HG02938 (cell line): ENCODE measurements around the gene OOSP4A.

Experiments used
- ATAC-seq: cut with Tn5 transposase; IDR thresholded peaks from one replicate; pipeline ENCODE4 v1.9.1; 2021; ENCODE audit warnings: mild to moderate bottlenecking, moderate library complexity; ENCODE audit not compliant: unreplicated experiment

OOSP4A gene

DNA sequence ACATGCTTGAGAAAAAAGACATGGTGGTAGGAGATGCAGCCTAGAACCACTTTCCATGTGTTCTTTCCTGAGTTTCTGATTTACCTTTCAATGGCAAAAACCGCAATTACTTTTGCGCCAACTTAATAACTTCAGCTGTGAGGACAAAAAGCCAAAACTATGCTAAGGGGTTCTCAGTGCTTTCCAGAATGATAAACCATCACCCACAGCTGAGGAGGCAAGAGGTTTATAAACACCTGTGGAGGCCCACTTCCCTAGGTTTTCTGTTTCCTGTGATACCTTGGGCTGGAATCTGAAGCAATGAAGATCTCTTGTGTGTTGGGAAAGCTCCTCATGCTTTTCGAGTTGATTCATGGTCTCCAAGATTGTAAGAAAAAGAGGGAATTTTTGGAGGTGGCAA is at the start of gene OOSP4A:
TSS of gene OOSP4A (plus strand) at position 301 of the 400 bp plus-strand sequence. CDS start at position 301, 0 bp downstream.
- no peak for ATAC-seq

DNA sequence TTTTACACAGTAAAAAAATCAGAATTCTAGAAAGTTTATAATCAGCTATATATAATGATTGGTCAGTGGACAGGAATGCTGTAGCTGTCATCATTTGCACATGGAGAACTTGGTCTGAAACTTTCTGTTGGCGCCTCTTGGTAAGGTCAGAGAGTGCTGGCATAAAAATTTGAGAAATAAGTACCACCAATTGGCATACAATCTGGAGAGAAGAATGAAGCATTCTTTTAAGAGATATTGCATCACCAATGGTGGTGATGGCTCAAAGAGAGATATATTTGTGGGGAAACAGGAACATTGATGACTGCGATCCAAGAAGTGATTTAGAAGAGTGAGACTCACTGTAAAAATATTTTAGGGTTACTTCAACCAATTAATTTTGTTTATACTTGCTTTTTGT is 45.4 kb upstream of the OOSP4A start:
- ATAC-seq, result no peak

GRCh38 chr11:59918987-59919589 is 44.7 kb upstream of the OOSP4A start:
- ATAC-seq, result no peak

DNA sequence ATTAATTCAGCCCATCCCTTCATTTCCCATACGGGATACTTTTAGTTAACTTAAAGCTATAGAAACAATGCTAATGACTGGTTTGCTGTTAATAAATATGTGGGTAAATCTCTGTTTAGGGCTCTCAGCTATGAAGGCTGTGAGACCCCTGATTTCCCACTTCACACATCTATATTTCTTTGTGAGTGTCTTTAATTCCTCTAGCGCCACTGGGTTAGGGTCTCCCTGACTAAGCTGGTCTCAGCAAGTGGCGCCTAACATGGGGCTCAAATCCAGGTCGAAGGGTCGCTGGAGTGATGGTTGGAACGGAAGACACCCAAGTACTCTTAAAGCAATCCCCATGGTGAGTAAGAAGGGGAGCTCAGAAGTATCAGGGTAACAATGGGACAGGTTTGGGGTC is 40.0 kb upstream of the OOSP4A start:
- ATAC-seq, result no peak

GRCh38 chr11:59931688-59932087 is 32.1 kb upstream of the OOSP4A start:
- ATAC-seq, result no peak

DNA sequence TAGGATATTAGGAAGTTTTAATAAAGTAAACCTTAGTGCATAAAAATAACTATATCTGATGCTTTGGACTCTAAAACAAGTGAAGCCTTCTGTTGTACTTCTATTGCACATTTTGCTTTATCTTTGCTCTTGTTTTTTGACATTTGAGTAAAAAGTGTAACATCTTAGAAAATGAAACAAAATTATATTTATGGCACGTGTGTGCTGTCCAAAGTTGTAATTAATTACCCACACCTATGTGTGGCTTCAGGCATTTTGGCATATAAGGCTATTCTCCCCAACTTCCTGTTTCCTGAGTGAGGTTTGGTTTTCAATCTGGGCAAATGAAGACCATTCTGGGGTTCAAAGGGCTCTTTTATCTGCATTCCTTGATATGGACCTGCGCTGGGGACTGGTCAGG is 25.7 kb upstream of the OOSP4A start, which contains the start of gene OOSP1:
TSS of gene OOSP1 (plus strand) at position 301 of the 400 bp plus-strand sequence. CDS start at position 324, 23 bp downstream.
- ATAC-seq, result no peak

- ATAC-seq, result no peak
Measured at GRCh38 chr11:59938718-59939117, 25.1 kb upstream of the OOSP4A start.

DNA sequence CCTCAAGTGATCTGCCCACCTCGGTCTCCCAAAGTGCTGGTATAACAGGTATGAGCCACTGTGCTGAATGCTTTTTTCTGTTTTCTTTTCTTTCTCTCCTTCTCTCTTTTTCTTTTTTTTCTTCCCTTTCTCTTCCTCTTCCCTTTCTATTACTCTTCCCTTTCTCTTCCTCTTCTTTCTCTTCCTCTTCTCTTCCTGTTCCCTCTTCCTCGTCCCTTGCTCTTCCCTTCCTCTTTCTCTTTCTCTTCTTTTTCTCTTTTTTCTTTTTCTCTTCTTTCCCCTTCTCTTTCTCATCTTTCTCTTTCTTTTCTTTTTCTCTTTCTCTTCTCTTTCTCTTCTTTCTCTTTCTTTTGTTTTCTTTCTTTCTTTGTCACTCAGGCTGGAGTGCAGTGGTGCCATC is 24.4 kb upstream of the OOSP4A start:
- ATAC-seq, result no peak

GRCh38 chr11:59941091-59941490 is 22.7 kb upstream of the OOSP4A start:
- ATAC-seq, result no peak

DNA sequence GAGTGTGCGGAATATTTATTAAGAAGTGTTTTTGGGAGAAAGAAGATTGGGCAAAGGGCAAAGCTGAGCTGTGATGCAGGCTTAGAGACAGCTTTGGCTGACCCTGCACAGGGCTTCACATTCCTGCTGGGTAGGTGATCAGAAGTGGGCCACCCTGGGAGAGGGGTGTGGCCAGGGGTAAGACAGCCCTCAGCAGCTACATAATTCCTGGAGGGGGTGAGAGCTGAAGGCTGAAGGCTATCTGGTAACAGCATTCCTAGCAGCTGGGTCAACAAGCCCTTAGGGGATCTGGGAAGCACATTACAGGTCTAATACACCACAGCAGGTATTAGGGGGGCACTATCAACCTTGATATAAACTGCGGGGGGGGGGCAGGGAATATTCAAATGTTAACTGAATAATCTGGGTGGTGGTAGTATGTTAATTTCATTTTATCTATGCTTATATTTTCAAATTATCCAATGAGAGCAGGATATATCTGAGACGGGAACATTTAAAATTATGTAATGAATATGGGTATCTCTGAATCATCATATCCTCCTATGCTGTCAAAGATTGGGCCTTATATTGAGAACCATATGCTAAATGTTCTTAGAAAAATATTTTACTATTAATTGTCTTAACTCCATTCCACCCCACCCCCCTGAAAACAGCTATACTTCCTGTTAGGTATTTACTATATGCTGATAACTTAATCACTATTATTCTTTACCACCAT is 19.7 kb upstream of the OOSP4A start:
- no peak for ATAC-seq

GRCh38 chr11:59944720-59945119 is 19.1 kb upstream of the OOSP4A start:
- ATAC-seq, result no peak

DNA sequence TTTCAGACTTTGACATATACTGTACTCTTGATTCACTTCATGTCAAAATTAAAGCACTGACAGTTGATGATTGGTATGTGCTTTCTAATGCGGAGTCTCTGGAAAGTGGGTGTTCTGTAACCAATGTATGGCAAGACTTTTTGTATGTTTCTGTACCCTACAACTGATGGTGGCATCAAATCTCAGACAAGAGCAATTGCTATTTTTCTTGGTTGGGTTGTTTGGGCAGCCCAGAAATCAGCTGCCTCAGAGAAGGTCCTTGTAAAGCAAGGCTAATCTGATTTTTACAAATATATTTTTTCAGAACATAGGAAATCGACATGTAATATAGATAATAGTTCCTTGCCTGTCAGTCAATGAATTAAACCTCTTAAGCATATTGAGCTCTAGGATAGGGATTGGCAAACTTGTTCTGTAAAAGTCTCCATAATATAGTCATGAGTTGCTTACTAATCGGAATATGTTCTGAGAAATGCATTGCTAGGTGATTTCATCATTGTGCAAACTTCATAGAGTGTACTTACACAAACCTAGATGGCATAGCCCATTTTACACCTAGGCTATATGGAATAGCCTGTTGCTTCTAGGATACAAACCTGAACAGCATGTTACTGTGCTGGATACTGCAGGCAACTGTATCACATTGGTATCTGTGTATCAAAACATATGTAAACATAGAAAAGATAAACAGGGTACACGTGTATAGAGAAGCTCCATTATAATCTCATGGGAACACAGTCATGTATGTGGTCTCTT is 10.2 kb upstream of the OOSP4A start:
- no peak for ATAC-seq

DNA sequence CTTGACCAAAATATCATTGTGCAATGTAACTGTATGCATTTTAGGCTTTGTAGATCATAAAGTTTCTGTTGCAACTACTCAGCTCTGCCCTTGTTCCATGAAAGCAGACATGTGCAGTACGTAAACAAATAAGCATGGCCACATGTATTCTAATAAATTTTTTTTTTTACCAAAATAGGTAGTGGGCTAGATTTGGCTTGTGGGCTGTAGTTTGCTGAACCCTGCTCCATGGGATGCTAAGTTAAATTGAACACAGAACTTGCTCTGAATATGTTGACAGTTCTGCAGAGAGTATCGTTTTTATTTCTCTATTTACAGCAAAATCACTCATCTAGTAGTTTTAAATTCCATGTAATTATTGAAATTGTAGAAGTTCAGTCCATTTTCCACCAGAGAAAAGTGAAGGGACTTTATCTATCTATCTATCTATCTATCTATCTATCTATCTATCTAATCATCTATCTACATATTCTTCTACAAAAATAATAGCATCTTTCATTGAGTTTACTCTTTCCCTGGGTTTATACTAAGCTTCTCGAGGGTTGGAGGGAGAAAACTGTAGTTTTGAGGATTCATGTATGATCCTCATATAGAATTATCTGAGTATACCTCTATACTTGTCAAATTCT is 9.5 kb upstream of the OOSP4A start:
- no peak for ATAC-seq

DNA sequence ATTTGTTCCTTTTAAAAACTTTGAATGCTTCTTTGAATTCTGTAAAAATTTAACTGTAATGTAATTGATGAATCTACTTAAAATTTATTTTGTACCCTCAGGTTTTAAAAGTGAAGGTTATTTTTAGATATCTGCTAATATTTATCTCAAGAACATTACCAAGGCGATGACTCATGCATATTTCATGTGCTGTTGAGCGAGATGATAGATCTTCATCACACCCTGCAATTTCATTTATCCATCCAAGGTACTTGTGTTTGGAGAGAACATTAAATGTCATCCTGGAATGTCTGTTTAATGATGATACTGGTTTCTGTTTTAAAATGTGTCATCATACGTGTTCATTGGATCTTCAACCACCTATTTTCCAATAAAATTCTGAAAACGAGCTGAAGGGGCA is 6.7 kb upstream of the OOSP4A start:
- no peak for ATAC-seq

GRCh38 chr11:59960502-59961381 is 3.1 kb upstream of the OOSP4A start:
- ATAC-seq, result no peak

DNA sequence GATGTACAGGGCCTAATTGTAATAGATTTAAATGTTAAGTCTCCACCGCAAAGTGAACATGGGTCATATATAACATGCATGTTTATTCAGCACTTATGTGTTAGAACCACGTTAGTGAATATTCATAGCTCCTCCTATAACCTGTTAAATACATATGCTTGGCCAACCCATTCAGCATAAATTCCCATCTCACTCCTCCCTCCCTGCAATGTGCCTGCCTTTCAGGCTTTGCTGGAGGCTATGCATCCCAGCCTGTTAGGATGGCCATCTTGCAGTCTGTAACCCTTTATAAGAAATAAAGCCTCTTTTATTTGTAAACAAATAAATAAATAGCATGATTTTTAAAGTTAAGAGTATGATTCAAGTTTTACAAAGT is 1.7 kb upstream of the OOSP4A start:
- ATAC-seq, result no peak

DNA sequence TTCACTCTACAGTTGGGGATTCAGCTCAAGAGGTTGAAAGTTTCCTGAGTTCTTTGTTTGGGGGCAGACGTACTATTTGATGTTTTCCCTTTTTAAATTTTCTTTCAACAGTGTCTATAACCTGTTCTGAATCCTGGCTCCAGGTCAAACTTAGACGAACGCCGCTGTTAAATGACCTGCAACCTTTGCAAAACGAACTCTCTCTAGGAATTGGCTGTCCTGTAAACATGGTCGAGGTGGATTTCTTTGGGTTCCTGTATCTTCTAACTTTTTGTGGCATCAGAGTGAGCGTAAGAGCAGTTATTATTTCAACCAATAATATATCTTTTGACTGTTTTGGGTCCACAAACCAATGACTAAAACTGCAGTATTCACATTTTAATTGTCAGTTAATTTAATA is 1.6 kb downstream of the OOSP4A start:
- no peak for ATAC-seq

- no peak for ATAC-seq
Measured at GRCh38 chr11:59966201-59966600, 2.4 kb downstream of the OOSP4A start.

DNA sequence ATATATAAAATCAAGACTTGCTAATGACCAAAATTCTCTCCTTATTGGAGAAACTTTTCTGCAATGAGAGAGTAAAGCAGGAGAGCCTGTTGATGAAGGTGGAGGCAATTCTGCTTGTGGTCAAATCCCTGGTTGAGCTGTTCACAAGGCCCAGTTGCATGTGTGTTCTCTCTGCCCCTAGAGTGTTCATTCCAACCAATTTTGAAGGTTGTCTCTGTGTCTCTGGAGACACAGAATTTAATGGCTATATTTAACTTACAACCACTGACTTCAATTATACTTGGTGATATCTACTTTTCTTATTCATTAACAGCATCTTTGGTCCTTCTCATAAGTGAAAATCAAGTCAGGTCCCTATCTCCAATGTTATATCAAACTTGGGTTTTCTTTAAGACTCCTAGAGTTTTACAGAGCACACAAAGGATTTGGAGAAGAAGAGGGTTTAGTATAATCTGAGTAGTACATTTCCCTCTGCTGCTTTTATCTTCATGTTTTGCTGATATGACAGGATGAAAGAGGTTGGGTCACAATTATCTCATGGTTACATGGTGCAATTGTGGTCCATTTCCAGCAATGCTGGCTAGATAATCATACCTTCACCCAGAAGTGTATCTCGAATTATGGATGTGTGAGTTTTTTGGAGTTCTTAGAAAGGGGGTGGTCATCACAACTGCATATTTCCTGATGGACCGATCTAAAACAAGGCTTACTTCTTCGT is 4.0 kb downstream of the OOSP4A start:
- no peak for ATAC-seq

- no peak for ATAC-seq
Measured at GRCh38 chr11:59968395-59968783, 4.6 kb downstream of the OOSP4A start.
